HepG2 (cell line): ENCODE data around the gene GPM6B. TPM values are rescaled to one million over a fixed set of nuclear protein-coding genes. Genes with fewer than 3 reads are reported as not detected.

Experiments
- ATAC-seq: fragments of 200-7000 bp; cut with Tn5 transposase; 3 replicates; pipeline ENCODE4 v1.9.1; 2020; ENCODE audit warnings: mild to moderate bottlenecking, moderate library complexity
- BruUV-seq: library from RNA; stranded (reverse); fragments of 400-500 nt; replicated peaks from 2 replicates; lab custom pipeline; 2021; lab: Mats Ljungman, UMichigan
- CTCF ChIA-PET: fragments of 300-600 bp; formaldehyde crosslinking; extraction: SDS; loops from one replicate; lab custom pipeline; 2021; ENCODE audit warnings: low total read pairs, inconsistent platforms, low intra/inter-chr PET ratio; lab: Yijun Ruan, JAX
- POLR2A ChIA-PET: fragments of 350-600 bp; sonication (Branson Sonifier 250); formaldehyde crosslinking; loops from one replicate; lab custom pipeline; 2020; ENCODE audit warnings: antibody characterized with exemption, inconsistent platforms; lab: Yijun Ruan, JAX
- DNase-seq: peaks from one replicate; pipeline ENCODE4 v3.0.0-alpha.2; 2015; ENCODE audit warnings: low spot score
- FAIRE-seq: peaks from 3 replicates; lab custom pipeline; 2011; peaks lifted over from hg19 to GRCh38; lab: Jason Lieb, UNC
- H2AFZ ChIP-seq: one replicate; pipeline ENCODE4 v1.6.1; 2011; ENCODE audit warnings: low read length, inconsistent platforms
- H3K27ac ChIP-seq: fragments of 300-600 bp; 3 replicates; pipeline ENCODE4 v1.8.0; 2011; ENCODE audit warnings: mixed run types, mild to moderate bottlenecking, mixed read lengths, low read length, inconsistent platforms; ENCODE audit not compliant: insufficient read depth; ENCODE audit errors: extremely low read length
- H3K27me3 ChIP-seq, 2 experiments: fragments of 200-600 bp in 1 of 2; 2 replicates in 1 of 2; 3 replicates in 1 of 2; pipeline versions ENCODE4 v1.6.0 to v1.8.0; 2011; ENCODE audit warnings: low read length in 2 of 2, mild to moderate bottlenecking in 2 of 2, moderate library complexity in 2 of 2, inconsistent platforms in 1 of 2; ENCODE audit not compliant: insufficient read depth in 2 of 2, control insufficient read depth in 1 of 2
- H3K36me3 ChIP-seq, 2 experiments: fragments of 200-600 bp in 1 of 2; replicated peaks in 1 of 2; 2 replicates in 1 of 2; 3 replicates in 1 of 2; pipeline versions ENCODE4 v1.5.1 to v1.8.0; 2011; ENCODE audit warnings: low read length in 2 of 2, inconsistent platforms in 1 of 2; ENCODE audit not compliant: insufficient read depth in 2 of 2, control insufficient read depth in 1 of 2
- H3K4me1 ChIP-seq: 2 replicates; pipeline ENCODE4 v1.5.1; 2012; ENCODE audit warnings: low read length, inconsistent platforms; ENCODE audit not compliant: insufficient read depth
- H3K4me2 ChIP-seq: 2 replicates; pipeline ENCODE4 v1.6.0; 2011; ENCODE audit warnings: low read depth, low read length, inconsistent platforms
- H3K4me3 ChIP-seq, 3 experiments: fragments of 200-600 bp in 1 of 3; sonication (generic), shearing (Covaris generic) in 1 of 3; replicated peaks in 1 of 3; 2 replicates each; pipeline ENCODE4 v1.5.1; 2011 to 2016; ENCODE audit warnings: low read length in 3 of 3, inconsistent platforms in 2 of 3, low read depth in 2 of 3, mild to moderate bottlenecking in 2 of 3, control low read depth in 1 of 3, mixed read lengths in 1 of 3; ENCODE audit not compliant: insufficient read depth in 1 of 3
- H3K79me2 ChIP-seq: one replicate; pipeline ENCODE4 v1.6.1; 2011; ENCODE audit warnings: low read length, inconsistent platforms; ENCODE audit not compliant: insufficient read depth
- H3K9ac ChIP-seq: 2 replicates; pipeline ENCODE4 v1.6.0; 2011; ENCODE audit warnings: mild to moderate bottlenecking, low read depth, low read length, inconsistent platforms; ENCODE audit not compliant: insufficient read depth
- H3K9me3 ChIP-seq: 2 replicates; pipeline ENCODE4 v1.5.1; 2012; ENCODE audit warnings: mild to moderate bottlenecking, low read length
- H4K20me1 ChIP-seq: 2 replicates; pipeline ENCODE4 v1.6.0; 2011; ENCODE audit warnings: inconsistent platforms, mild to moderate bottlenecking, low read length, moderate library complexity; ENCODE audit not compliant: insufficient read depth
- GATAD2A ChIP-seq: IDR thresholded peaks from 2 replicates; pipeline ENCODE4 v1.6.1; 2016
- MATR3 ChIP-seq: sonication (generic); formaldehyde crosslinking; IDR thresholded peaks from 2 replicates; pipeline ENCODE4 v1.4.0; 2020; ENCODE audit warnings: missing genetic modification reagents
- MYC ChIP-seq: sonication (generic); formaldehyde crosslinking; IDR thresholded peaks from 2 replicates; pipeline ENCODE4 v1.9.0; 2021; ENCODE audit warnings: missing genetic modification reagents, borderline replicate concordance
- NBN ChIP-seq: fragments of 450-650 bp; conservative IDR thresholded peaks from 2 replicates; pipeline ENCODE4 v1.6.1; 2017
- PAWR ChIP-seq: sonication (generic); formaldehyde crosslinking; IDR thresholded peaks from 2 replicates; pipeline ENCODE4 v1.4.0; 2020; ENCODE audit warnings: missing genetic modification reagents, mild to moderate bottlenecking, borderline replicate concordance
- TBX3 ChIP-seq: fragments of 450-650 bp; IDR thresholded peaks from 2 replicates; pipeline ENCODE4 v1.6.1; 2017; ENCODE audit warnings: antibody characterized with exemption, mild to moderate bottlenecking, inconsistent platforms, borderline replicate concordance
- YEATS4 ChIP-seq: sonication (generic); formaldehyde crosslinking; IDR thresholded peaks from 2 replicates; pipeline ENCODE4 v1.4.0; 2020; ENCODE audit warnings: missing genetic modification reagents, borderline replicate concordance
- ZFP1 ChIP-seq: IDR thresholded peaks from 2 replicates; pipeline ENCODE4 v1.6.1; 2016
- ZHX2 ChIP-seq, 2 experiments: sonication (generic) in 1 of 2; formaldehyde crosslinking in 1 of 2; IDR thresholded peaks; 2 replicates each; pipeline versions ENCODE4 v1.6.1 to v1.9.0; 2014 to 2022; ENCODE audit warnings: antibody characterized with exemption in 1 of 2, borderline replicate concordance in 1 of 2, inconsistent platforms in 1 of 2, low read depth in 1 of 2, missing genetic modification reagents in 1 of 2
- ZNF3 ChIP-seq: IDR thresholded peaks from 2 replicates; pipeline ENCODE4 v1.7.0; 2017; ENCODE audit warnings: inconsistent platforms
- ZNF335 ChIP-seq: sonication (generic); formaldehyde crosslinking; IDR thresholded peaks from 2 replicates; pipeline ENCODE4 v1.4.0; 2020; ENCODE audit warnings: missing genetic modification reagents
- WGBS: methylation state at CpG from one replicate; pipeline ENCODE4 v1.1.6; 2017; ENCODE audit warnings: low lambda C conversion rate; 5-methylcytosine and 5-hydroxymethylcytosine counted together
- in situ Hi-C: cut with HindIII; loops from 2 replicates; pipeline ENCODE4 v1.10.0; 2017; ENCODE audit warnings: low pct_unique_long_range_greater_than_20kb; ENCODE audit not compliant: extremely low pct_ligation_motif_present
- intact Hi-C: fragments of 100-400 bp; cut with micrococcal nuclease; formaldehyde crosslinking; loops from one replicate; pipeline ENCODE4 v1.10.0; 2022; ENCODE audit not compliant: unreplicated experiment
- polyA plus RNA-seq, 8 experiments: library from polyadenylated mRNA; depleted of rRNA in 3 of 8; stranded (reverse) in 7 of 8; unstranded in 1 of 8; fragments of >200 nt; fragmentation: Illumina TruSeq in 4 of 8; extraction: Trizol in 4 of 8; gene quantifications; 2 replicates each; pipeline versions ENCODE4 v1.2.1 to v1.2.3, GENCODE V29; 2011 to 2016; ENCODE audit warnings: low read depth in 4 of 8, missing spikeins in 1 of 8, mixed read lengths in 1 of 8; ENCODE audit not compliant: insufficient read depth in 1 of 8
- total RNA-seq, 5 experiments: library from RNA; depleted of rRNA; stranded (reverse); fragments of >200 nt; fragmentation: Illumina TruSeq; extraction: Trizol; gene quantifications; 2 replicates each; pipeline ENCODE4 v1.2.3, GENCODE V29; 2016; ENCODE audit warnings: low read depth in 1 of 5
- TF ChIP-seq, protein P1 (sequence below): sonication (generic); formaldehyde crosslinking; IDR thresholded peaks from 2 replicates; pipeline ENCODE4 v1.4.0; 2020; ENCODE audit warnings: missing genetic modification reagents

GPM6B gene
- total and polyA plus RNA-seq, 2 of the 13 experiments (the other 11 are each of a cell fraction or from before 2014, with no cell fraction given), result not detected

DNA sequence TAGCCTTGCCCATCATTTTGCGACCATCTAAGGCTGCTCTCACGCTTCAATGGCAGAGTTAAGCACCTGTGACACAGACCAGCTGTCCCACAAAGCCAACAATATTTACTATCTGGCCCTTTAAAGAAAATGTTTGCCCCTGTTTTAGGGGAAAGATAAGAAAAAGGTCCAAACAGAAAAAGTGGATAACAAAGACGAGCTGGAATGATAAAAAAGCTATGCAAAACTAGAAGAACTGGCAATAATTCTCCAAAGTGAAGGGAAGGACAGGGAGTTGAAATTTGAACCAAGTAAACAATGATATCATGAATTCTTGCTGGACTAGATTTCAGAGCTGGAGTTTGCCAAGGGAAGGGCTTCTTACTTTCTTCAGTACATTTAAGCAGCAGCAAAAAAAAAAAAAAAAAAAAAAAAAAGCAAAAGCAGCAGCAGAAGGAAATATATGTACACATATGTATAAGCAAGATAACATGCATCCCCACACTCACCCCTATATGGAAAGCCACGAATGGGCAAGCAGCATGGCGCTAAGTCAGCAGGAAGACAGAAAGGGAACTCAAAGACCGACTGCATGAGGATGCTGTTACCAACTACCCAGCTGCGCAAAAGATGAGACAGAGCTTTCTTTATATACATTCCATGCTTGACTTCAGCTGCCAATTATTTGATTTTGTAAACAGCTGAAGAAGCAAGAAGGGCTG, 94.9 kb downstream of the GPM6B start:
- no peak overlapping the region for H3K9ac ChIP-seq
- H3K4me3 ChIP-seq, result no peak overlapping the region
- no peak overlapping the region for H3K4me2 ChIP-seq
- intact Hi-C loops (no loop called here), in situ Hi-C loops (no loop called here)
- DNase-seq (no peak), FAIRE-seq (no peak), ATAC-seq (no peak)
- BruUV-seq, result no TSS peak
- no peaks in the 10 kb centered on the region for H3K9me3 ChIP-seq
- no peak overlapping the region for H2AFZ ChIP-seq
- ChIA-PET CTCF (no interaction called here), POLR2A (no interaction called here)
- H3K27ac ChIP-seq, result no peak overlapping the region
- H3K4me1 ChIP-seq, result no peaks in the 10 kb centered on the region
- no peaks in the 10 kb centered on the region for H4K20me1 ChIP-seq
- H3K36me3 ChIP-seq, result peaks cover 0 to 1% of the 10 kb centered on the region in 2 experiments; a peak in 1 of 5 replicates
- TF ChIP-seq MYC (CRISPR knock-in tag), result no peak
- TF ChIP-seq MATR3, result no peak
- TF ChIP-seq ZFP1 (CRISPR knock-in tag), result no peak
- no peak for TF ChIP-seq ZNF335 (CRISPR knock-in tag)
- TF ChIP-seq TBX3, result no peak
- no peak for TF ChIP-seq GATAD2A (CRISPR knock-in tag)
- TF ChIP-seq NBN, result no peak
- no peaks in the 10 kb centered on the region for H3K27me3 ChIP-seq
- no peaks in the 10 kb centered on the region for H3K79me2 ChIP-seq
- WGBS, result 92% methylated on average over 5 of the region's 7 CpGs

DNA sequence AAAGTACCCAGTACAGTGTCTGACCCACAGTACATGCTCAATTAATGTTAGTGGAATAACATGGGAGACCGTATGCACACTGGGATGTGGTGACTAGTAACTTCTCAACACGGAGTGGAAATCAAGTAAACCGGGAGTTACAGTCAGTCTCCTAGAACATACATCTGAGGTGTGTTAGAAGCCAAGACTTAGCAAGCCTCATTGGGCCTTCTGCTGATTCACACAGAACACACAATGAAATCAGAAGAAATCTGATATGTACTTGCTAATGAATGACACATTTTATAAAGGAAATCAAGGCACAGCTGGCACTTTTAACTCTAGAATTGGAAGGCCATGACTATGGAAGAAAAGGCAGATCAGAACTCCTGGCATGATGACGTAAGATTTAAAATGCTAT, 95.5 kb downstream of the GPM6B start:
- in situ Hi-C loops (no loop called here), intact Hi-C loops (no loop called here)
- Histone ChIP-seq H3K4me3 (no peak overlapping the region), H3K9me3 (no peaks in the 10 kb centered on the region), H3K27me3 (no peaks in the 10 kb centered on the region), H3K79me2 (no peaks in the 10 kb centered on the region), H2AFZ (no peak overlapping the region), H4K20me1 (no peaks in the 10 kb centered on the region), H3K4me2 (no peak overlapping the region), H3K27ac (no peak overlapping the region), H3K9ac (no peak overlapping the region), H3K4me1 (no peaks in the 10 kb centered on the region), H3K36me3 (peaks cover 1 to 2% of the 10 kb centered on the region in 2 experiments; a peak in 1 of 5 replicates)
- TF ChIP-seq ZNF3 (CRISPR knock-in tag), result no peak
- TF ChIP-seq, protein P1, sequence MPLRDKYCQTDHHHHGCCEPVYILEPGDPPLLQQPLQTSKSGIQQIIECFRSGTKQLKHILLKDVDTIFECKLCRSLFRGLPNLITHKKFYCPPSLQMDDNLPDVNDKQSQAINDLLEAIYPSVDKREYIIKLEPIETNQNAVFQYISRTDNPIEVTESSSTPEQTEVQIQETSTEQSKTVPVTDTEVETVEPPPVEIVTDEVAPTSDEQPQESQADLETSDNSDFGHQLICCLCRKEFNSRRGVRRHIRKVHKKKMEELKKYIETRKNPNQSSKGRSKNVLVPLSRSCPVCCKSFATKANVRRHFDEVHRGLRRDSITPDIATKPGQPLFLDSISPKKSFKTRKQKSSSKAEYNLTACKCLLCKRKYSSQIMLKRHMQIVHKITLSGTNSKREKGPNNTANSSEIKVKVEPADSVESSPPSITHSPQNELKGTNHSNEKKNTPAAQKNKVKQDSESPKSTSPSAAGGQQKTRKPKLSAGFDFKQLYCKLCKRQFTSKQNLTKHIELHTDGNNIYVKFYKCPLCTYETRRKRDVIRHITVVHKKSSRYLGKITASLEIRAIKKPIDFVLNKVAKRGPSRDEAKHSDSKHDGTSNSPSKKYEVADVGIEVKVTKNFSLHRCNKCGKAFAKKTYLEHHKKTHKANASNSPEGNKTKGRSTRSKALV, result no peak
- no peak for TF ChIP-seq PAWR (CRISPR knock-in tag)
- TF ChIP-seq YEATS4 (CRISPR knock-in tag), result no peak
- TF ChIP-seq ZHX2 (IDR thresholded peaks at IDR 0.05; ENCODE audit: low read depth), result no peak
- no peak for TF ChIP-seq ZHX2 (CRISPR knock-in tag; IDR thresholded peaks at IDR 0.05; ENCODE audit: borderline replicate concordance)
- 100% methylated on average over 3 of the region's 4 CpGs for WGBS
- DNase-seq, result no peak
- CTCF ChIA-PET, result no interaction called here
- no TSS peak for BruUV-seq
- no peak for ATAC-seq
- POLR2A ChIA-PET, result no interaction called here
- no peak for FAIRE-seq
